Naive thymus-derived CD8-positive, alpha-beta T cell (primary cell): ENCODE results near the gene RLF. TPM values are rescaled to one million over a fixed set of nuclear protein-coding genes. Genes with fewer than 3 reads are reported as not detected.

Experiments
- ATAC-seq, 2 donors: fragments of 150-1000 bp; cut with Tn5 transposase in 1 of 2; sonication (Bioruptor Pico), chemical (Tn5 transposase) in 1 of 2; 1 replicate in 1 of 2; 2 replicates in 1 of 2; pipeline ENCODE4 v1.10.0; 2021; ENCODE audit warnings: mild to moderate bottlenecking in 2 of 2, moderate library complexity in 2 of 2
- POLR2A ChIA-PET: fragments of 350-600 bp; sonication (Branson Sonifier 250); formaldehyde crosslinking; loops from one replicate; lab custom pipeline; 2021; ENCODE audit warnings: antibody characterized with exemption; lab: Charles Lee
- DNase-seq, 10 donors: peaks; one replicate each; pipeline versions ENCODE4 v3.0.0 to v3.0.0-alpha.2; 2020 to 2022
- H3K27ac Mint-ChIP-seq, 10 donors: one replicate each; pipeline ENCODE4 v1.8.0; 2020 to 2022; ENCODE audit warnings: mild to moderate bottlenecking in 10 of 10, mixed read lengths in 10 of 10, moderate library complexity in 4 of 10, inconsistent platforms in 1 of 10
- H3K27me3 Mint-ChIP-seq, 5 donors: one replicate each; pipeline ENCODE4 v1.8.0; 2021 to 2022; ENCODE audit warnings: mixed read lengths in 5 of 5
- H3K36me3 Mint-ChIP-seq, 3 donors: one replicate each; pipeline ENCODE4 v1.8.0; 2020 to 2022; ENCODE audit warnings: mixed read lengths in 3 of 3, mild to moderate bottlenecking in 2 of 3, inconsistent platforms in 1 of 3
- H3K4me1 Mint-ChIP-seq, 4 donors: one replicate each; pipeline ENCODE4 v1.8.0; 2021 to 2022; ENCODE audit warnings: mixed read lengths in 4 of 4
- H3K4me3 Mint-ChIP-seq, 10 donors: one replicate each; pipeline ENCODE4 v1.8.0; 2020 to 2022; ENCODE audit warnings: mild to moderate bottlenecking in 10 of 10, mixed read lengths in 10 of 10, moderate library complexity in 6 of 10, inconsistent platforms in 1 of 10
- H3K9me3 Mint-ChIP-seq, 9 donors: one replicate each; pipeline ENCODE4 v1.8.0; 2020 to 2022; ENCODE audit warnings: mixed read lengths in 9 of 9, mild to moderate bottlenecking in 3 of 9, inconsistent platforms in 1 of 9, moderate library complexity in 1 of 9
- polyA plus RNA-seq, 3 donors: library from polyadenylated mRNA; unstranded; fragments of 300-500 nt; fragmentation: Illumina TruSeq; gene quantifications; one replicate each; pipeline ENCODE4 v1.2.3, GENCODE V29; 2021
- total RNA-seq, 8 experiments: library from RNA in 2 of 8; stranded (reverse) in 2 of 8; gene quantifications; one replicate each; pipeline ENCODE4 v1.2.3 and lab custom pipeline; 2021 to 2026

Gene RLF
- total and polyA plus RNA-seq, 5 experiments from 2014 or later: 6.8 to 25.9 (median 9.5) TPM

DNA sequence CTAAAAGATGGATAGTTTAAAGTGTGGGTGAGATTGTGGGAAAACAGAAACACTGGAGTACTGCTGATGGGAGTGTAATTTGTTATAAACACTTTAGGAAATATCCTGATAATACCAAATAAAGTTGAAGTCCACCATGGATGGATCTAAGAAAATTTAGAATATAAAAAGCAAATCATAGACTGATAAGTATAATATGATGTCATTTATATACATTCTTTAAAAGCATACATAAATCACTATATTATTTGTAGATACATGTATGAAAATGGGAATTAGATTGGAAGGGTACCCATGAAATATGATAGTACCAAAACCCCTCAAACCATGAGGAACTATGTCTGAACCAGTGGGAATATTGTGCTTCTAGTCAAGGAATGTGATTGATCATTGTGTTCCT, 104.7 kb downstream of the RLF start:
- Mint-ChIP-seq H3K36me3 (peaks cover 6 to 78% (median 37%) of the 10 kb centered on the region in 3 donors), H3K9me3 (no peaks in the 10 kb centered on the region), H3K27ac (peak overlapping the region in 2 of 10 donors; percentile 25 to 39), H3K27me3 (no peaks in the 10 kb centered on the region), H3K4me1 (peaks cover 10 to 33% (median 21%) of the 10 kb centered on the region in 4 donors), H3K4me3 (no peak overlapping the region)
- DNase-seq (no peak), ATAC-seq (no peak)
- POLR2A ChIA-PET: no interaction called here

DNA sequence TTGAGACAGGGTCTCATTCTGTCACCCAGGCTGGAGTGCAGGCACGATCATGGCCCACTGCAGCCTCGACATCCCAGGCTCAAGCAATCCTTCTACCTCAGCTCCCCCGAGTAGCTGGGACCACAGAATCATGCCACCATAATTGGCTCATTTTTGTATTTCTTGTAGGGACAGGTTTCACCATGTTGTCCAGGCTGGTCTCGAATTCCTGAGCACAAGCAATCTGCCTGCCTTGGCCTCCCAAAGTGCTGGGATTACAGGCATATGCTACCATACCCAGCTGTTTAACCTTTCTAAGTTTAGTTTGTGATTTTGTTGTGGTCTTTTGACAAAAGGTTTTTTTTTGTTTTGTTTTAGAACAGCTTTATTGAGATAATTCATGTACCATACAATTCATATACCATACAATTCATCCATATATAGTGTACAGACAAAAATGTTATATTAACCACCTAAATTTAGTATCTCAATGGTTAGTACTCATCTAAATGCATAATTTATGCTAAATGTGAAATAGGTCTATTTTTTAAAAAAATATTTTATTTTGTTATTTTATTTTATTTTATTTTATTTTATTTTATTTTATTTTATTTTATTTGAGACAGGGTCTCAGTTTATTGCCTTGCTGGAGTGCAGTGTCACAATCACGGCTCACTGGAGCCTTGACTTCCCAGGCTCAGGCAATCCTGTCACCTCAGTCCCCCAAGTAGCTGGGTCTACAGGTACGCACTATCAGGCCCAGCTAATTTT, 105.8 kb downstream of the RLF start:
- no peak overlapping the region for H3K27ac Mint-ChIP-seq
- no peaks in the 10 kb centered on the region for H3K9me3 Mint-ChIP-seq
- peaks cover 10 to 23% (median 17%) of the 10 kb centered on the region in 4 donors for H3K4me1 Mint-ChIP-seq
- ATAC-seq: no peak
- POLR2A ChIA-PET: no interaction called here
- H3K27me3 Mint-ChIP-seq: no peaks in the 10 kb centered on the region
- H3K4me3 Mint-ChIP-seq: no peak overlapping the region
- DNase-seq: no peak
- peaks cover 6 to 77% (median 35%) of the 10 kb centered on the region in 3 donors for H3K36me3 Mint-ChIP-seq

DNA sequence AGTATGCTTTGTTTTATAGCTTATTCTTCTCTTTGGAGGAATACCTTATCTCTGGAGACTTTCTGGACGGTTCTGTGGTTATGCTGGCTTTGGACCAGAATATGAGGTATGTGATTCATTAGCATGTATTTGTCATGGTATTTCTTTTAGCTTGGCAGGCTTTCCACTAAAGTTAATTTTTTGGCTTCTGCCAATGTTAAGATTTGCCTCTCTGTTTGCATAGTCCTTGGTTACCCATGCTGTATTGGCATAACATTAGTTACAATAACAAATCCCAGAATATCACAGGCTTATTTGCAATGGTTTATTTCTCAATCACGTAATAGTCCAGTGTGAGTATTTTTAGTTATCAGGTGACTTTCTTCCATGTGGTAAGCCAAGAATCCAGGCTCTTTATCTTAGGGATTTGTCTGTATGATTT, 106.6 kb downstream of the RLF start:
- DNase-seq (no peak), ATAC-seq (no peak)
- Mint-ChIP-seq H3K9me3 (no peaks in the 10 kb centered on the region), H3K27ac (peak overlapping the region in 1 of 10 donors; percentile 32), H3K27me3 (no peaks in the 10 kb centered on the region), H3K4me1 (peaks cover 7 to 19% (median 11%) of the 10 kb centered on the region in 4 donors), H3K4me3 (no peak overlapping the region), H3K36me3 (peaks cover 2 to 77% (median 31%) of the 10 kb centered on the region in 3 donors)
- POLR2A ChIA-PET: no interaction called here

DNA sequence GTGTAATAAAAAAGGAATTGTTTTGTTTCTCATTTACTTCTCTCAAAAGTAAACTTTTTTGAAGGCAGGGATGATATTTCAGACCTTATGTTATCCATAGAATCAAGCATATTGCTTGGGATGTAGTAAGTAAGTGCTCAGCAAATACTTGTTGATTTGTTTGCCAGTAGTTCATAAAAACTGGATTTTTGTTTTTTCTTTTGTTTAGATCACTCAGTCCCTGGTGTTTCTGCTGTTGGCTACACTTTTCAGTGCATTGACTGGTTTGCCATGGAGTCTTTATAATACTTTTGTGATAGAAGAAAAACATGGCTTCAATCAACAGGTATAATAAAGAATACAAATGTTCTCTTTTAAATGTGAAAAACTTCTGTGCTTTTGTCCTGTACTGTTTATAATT, 107.0 kb downstream of the RLF start:
- H3K27ac Mint-ChIP-seq: no peak overlapping the region
- H3K27me3 Mint-ChIP-seq: no peaks in the 10 kb centered on the region
- DNase-seq: no peak
- peaks cover 3 to 15% (median 8%) of the 10 kb centered on the region in 4 donors for H3K4me1 Mint-ChIP-seq
- POLR2A ChIA-PET: interaction anchor here (0.7 to 1.2 kb wide), 2 partner anchors 11 to 19 kb away, joined by 3 to 4 read pairs; no protein-coding TSS in a partner anchor
- no peaks in the 10 kb centered on the region for H3K9me3 Mint-ChIP-seq
- ATAC-seq: no peak
- no peak overlapping the region for H3K4me3 Mint-ChIP-seq
- peaks cover 0 to 77% (median 27%) of the 10 kb centered on the region in 3 donors for H3K36me3 Mint-ChIP-seq

DNA sequence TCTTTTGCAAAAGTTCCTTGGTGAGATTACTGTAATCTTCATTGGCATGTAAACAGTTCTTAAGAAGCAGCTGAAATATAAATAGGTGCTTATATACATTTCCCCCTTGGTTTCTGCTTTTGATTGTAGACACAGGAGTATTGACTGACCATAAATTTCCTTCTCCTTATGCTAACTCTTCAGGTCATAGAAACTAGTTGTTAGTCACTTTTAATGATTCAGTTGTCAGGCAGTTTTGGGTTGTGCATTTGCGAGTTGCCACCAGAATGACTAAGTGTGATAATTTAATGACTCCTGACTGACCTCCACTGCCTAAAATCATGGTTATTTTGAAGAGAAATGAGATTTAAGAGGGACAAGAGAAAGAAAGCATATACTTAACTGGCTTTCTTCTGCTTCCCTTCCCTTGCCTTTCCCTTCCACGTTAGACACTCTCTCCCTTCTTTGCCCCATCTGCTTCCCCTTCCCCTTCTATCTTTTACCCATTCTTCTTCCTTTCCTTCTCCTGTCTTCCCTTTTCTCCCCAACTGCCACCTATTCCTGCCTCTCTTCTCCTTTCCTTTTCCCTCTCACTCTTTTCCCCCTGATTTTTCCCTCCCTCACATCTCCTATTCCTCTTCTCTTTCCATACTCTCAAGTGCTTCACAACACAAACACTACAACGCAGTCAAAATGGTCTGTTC, 109.1 kb downstream of the RLF start:
- H3K4me3 Mint-ChIP-seq: no peak overlapping the region
- peak overlapping the region in 5 of 10 donors; percentile 43 to 87 (median 67) for H3K27ac Mint-ChIP-seq
- no peaks in the 10 kb centered on the region for H3K9me3 Mint-ChIP-seq
- H3K4me1 Mint-ChIP-seq: peaks cover 0 to 9% (median 7%) of the 10 kb centered on the region in 4 donors
- POLR2A ChIA-PET: no interaction called here
- DNase-seq: no peak
- H3K27me3 Mint-ChIP-seq: no peaks in the 10 kb centered on the region
- ATAC-seq: no peak
- H3K36me3 Mint-ChIP-seq: peaks cover 0 to 78% (median 30%) of the 10 kb centered on the region in 3 donors

DNA sequence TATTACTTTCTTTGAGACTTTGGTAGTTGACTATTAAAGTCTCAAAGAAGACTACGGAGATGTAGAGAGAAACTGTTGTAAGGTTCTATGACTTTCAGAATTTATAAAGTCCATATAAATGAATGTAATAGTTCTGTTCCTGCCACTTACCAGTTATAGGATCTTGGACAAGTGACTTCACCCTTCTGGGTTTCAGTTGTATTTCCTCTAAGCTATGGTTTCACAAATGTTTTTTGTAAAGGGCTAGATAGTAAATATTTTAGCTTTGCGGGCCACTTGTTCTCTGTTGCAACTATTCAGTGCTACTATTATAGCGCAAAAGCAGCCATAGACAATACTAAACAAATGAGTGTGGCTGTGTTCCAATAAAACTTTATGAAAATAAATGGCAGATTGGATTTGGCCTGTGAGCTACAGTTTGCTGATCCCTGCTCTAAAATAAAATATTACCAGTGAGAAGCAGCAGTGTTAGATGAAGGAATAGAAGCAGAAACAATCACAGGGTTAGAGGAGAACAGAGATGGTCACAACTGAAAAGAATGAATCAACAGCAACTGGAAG, 111.5 kb downstream of the RLF start:
- Mint-ChIP-seq H3K4me3 (no peak overlapping the region), H3K4me1 (peaks cover 0 to 12% (median 2%) of the 10 kb centered on the region in 4 donors), H3K9me3 (no peaks in the 10 kb centered on the region), H3K27me3 (no peaks in the 10 kb centered on the region), H3K27ac (peak overlapping the region in 1 of 10 donors; percentile 11), H3K36me3 (peaks cover 0 to 87% (median 31%) of the 10 kb centered on the region in 3 donors)
- POLR2A ChIA-PET: no interaction called here
- ATAC-seq: no peak
- DNase-seq: no peak

DNA sequence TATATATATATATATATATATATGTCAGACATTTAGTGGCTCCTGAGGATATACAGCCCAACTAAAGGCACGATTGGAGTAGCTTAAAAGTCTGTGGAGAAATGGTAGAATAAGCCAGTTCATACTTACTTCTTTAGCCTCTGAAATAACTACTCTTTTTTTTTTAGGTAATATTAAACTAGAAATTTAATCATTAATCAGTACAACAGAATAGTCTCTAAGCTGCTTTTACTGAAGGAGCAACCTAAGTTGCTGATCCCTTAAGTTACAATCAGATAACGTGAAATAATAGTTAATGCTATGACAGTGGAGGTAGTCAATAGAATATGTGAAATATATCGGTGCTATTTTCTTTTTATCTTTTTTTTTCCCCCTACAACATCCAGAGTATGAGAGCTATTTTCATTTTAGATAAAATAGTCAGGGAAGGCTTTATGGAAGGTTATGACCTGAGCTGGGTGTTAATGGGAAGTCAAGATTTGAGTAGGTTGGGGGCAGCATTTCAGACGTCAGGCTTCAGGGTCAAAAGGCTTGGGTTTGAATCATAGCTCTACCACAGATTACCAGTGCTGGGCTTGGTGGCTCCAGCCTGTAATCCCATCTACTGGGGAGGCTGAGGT, 112.5 kb downstream of the RLF start:
- Mint-ChIP-seq H3K27ac (peak overlapping the region in 1 of 10 donors; percentile 40), H3K9me3 (no peaks in the 10 kb centered on the region), H3K4me1 (peaks cover 0 to 12% (median 3%) of the 10 kb centered on the region in 4 donors), H3K36me3 (peaks cover 0 to 82% (median 26%) of the 10 kb centered on the region in 3 donors), H3K27me3 (no peaks in the 10 kb centered on the region), H3K4me3 (no peak overlapping the region)
- DNase-seq: no peak
- POLR2A ChIA-PET: no interaction called here
- no peak for ATAC-seq

DNA sequence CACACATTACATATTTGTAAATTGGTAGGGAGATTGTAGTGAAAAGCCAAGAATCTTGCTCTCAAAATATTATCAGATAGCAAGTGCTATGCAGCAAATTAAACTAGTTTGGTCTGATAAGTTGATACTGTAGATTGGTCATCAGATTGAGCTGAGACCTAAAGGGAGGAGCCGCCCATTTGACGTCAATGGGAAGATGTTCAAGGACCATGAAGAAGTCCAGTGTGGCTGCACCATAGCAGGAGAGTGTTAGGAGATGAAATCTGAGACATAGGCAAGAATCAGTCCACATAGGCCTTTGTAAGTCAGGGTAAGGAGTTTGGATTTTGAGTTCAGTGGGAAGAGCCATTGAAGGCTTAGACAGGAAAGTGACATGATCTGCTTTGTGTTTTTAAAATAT, 113.1 kb downstream of the RLF start:
- DNase-seq (no peak), ATAC-seq (no peak)
- Mint-ChIP-seq H3K4me3 (no peak overlapping the region), H3K9me3 (no peaks in the 10 kb centered on the region), H3K4me1 (peaks cover 0 to 12% (median 3%) of the 10 kb centered on the region in 4 donors), H3K27me3 (no peaks in the 10 kb centered on the region), H3K27ac (no peak overlapping the region), H3K36me3 (peaks cover 0 to 83% (median 26%) of the 10 kb centered on the region in 3 donors)
- POLR2A ChIA-PET: no interaction called here

DNA sequence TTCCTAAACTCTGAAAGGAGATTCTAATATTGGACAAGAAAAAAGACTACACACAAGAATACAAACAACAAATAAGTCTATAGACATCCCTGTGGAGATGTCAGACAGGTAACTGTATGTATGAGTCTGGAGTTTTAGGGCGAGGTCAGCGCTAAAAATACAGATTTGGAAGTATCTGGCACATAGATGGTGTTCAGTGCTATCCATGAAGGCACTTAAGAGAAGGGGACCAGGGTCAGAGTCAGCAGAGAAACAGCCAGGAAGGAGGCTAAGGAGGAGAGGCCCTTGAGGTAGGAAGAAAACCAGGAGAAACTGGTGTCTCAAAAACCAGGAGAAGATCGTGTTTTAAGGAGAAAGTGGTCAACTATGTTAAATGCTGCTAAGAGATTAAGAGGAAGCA, 114.9 kb downstream of the RLF start:
- Mint-ChIP-seq H3K27me3 (no peaks in the 10 kb centered on the region), H3K27ac (peak overlapping the region in 6 of 10 donors; percentile 5 to 61 (median 32)), H3K4me1 (peaks cover 0 to 9% (median 4%) of the 10 kb centered on the region in 4 donors), H3K36me3 (peaks cover 0 to 81% (median 20%) of the 10 kb centered on the region in 3 donors), H3K9me3 (no peaks in the 10 kb centered on the region), H3K4me3 (no peak overlapping the region)
- DNase-seq: no peak
- no peak for ATAC-seq
- POLR2A ChIA-PET: interaction anchor here (0.8 kb wide), 1 partner anchor 74 kb away, joined by 5 read pairs; no protein-coding TSS in a partner anchor

DNA sequence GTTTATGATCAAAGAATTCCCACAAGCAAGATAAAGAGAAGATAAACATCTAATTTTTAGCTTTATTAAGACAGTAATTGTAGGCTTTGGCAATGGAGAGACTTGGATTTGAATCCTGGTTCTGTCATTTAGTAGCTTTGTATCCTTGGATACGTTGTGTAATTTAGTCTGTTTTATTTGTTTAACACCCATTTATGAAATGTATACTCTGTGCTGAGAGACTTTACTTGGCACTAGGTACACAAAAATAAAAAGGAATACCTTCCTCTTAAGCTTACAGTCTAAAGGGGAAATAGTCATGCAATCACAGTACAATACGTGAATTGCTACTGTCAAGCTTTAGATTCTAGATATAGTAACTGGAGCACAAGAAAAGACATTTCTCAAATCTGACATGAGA, 120.7 kb downstream of the RLF start:
- POLR2A ChIA-PET: no interaction called here
- Mint-ChIP-seq H3K9me3 (no peaks in the 10 kb centered on the region), H3K27ac (peak overlapping the region in 3 of 10 donors; percentile 29 to 76 (median 40)), H3K27me3 (no peaks in the 10 kb centered on the region), H3K4me1 (peaks cover 0 to 6% (median 4%) of the 10 kb centered on the region in 4 donors), H3K36me3 (peaks cover 0 to 79% (median 14%) of the 10 kb centered on the region in 3 donors), H3K4me3 (no peak overlapping the region)
- DNase-seq (no peak), ATAC-seq (no peak)
